ENCODE results near the gene HLTF.
"Not testable (repeated sequence)": the region's sequence is repeated elsewhere in the genome, so short reads cannot be mapped to it uniquely, and the experiment has no call there.

The HLTF gene

DNA sequence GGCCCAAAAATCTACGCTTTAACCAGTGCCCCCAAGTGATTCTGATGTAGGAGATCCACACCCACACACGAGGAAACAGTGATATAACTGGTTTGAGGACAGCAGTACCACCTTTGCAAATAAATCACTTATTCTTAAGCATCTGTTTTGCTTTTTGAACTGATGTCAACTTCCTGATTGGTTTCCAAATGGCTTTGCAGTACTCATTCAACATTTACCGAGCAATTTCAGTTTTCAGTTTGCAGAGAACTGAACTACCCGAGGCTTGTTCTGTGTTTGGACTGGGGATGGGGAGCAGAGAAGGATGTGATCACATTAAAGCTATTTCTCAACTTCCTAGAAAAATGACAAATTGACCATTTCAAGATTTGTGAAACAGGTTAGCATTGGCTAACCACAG lies 96.1 kb downstream of the HLTF start:
- no peak for DNase-seq

DNA sequence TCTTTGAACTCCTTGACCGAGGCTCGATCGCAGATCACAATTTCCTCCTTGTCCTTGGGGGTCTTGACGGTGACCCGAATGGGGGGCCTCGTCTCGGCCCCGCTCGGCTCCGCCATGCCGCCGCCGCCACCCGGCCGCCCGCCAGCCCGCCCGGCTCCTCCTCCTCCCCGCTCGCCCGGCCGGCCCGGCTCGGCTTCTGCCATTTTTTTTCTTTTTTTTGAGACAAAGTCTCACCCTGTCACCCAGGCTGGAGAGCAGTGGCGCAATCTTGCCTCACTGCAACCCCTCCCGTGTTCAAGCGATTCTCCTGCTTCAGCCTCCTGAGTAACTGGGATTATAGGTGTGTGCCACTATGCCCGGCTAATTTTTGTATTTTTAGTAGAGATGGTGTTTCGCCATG lies 98.8 kb downstream of the HLTF start:
- not testable (repeated sequence) for DNase-seq

DNA sequence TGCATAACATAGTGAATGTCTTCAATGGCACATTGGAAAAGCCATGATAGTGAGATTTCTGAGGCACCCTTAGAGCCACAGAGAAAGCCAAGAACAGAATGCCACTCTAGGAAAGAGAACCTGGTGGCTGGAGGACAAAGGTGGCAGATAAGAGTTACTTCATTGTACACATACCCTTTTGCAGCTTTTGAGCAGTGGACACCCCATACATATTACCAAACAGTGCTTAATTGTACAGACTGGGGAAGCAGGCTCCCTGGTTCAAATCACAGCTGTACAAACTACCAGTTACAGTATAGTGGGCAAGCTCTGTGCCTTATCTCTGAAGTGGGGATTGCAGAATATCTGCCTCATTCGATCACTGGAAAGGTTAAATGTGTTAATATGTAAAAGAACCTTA lies 105.1 kb downstream of the HLTF start:
- no peak for DNase-seq
